ENCODE results near the gene QKI.

GRCh38 chr6:163520956-163521355, 106.4 kb downstream of the QKI start:
- TF ChIP-seq, protein P1, sequence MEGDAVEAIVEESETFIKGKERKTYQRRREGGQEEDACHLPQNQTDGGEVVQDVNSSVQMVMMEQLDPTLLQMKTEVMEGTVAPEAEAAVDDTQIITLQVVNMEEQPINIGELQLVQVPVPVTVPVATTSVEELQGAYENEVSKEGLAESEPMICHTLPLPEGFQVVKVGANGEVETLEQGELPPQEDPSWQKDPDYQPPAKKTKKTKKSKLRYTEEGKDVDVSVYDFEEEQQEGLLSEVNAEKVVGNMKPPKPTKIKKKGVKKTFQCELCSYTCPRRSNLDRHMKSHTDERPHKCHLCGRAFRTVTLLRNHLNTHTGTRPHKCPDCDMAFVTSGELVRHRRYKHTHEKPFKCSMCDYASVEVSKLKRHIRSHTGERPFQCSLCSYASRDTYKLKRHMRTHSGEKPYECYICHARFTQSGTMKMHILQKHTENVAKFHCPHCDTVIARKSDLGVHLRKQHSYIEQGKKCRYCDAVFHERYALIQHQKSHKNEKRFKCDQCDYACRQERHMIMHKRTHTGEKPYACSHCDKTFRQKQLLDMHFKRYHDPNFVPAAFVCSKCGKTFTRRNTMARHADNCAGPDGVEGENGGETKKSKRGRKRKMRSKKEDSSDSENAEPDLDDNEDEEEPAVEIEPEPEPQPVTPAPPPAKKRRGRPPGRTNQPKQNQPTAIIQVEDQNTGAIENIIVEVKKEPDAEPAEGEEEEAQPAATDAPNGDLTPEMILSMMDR (conservative IDR thresholded peaks at IDR 0.05 in 1 of 2, IDR thresholded peaks at IDR 0.05 in 1 of 2; ENCODE audit: low read depth in 1 of 2, low read length in 2 of 2), result no peak
- TF ChIP-seq EZH2 (IDR thresholded peaks at IDR 0.05; ENCODE audit: low read length, missing control alignments), result no peak
